IMR-90 (cell line): ENCODE measurements around the gene SLC25A17. TPM values are rescaled to one million over a fixed set of nuclear protein-coding genes. Genes with fewer than 3 reads are reported as not detected.

ENCODE experiments used
- ATAC-seq: fragments of 200-7000 bp; cut with Tn5 transposase; 2 replicates; pipeline ENCODE4 v1.9.1; 2020; ENCODE audit warnings: low read depth, mild to moderate bottlenecking, moderate library complexity
- BruUV-seq: library from RNA; stranded (reverse); fragments of 400-500 nt; replicated peaks from 2 replicates; lab custom pipeline; 2021; lab: Mats Ljungman, UMichigan
- CTCF ChIA-PET: fragments of 300-600 bp; formaldehyde crosslinking; extraction: SDS; loops from one replicate; lab custom pipeline; 2021; ENCODE audit warnings: antibody characterized with exemption; lab: Yijun Ruan, JAX
- POLR2A ChIA-PET: fragments of 300-600 bp; sonication (Branson Sonifier 250); formaldehyde crosslinking; loops from one replicate; lab custom pipeline; 2022; ENCODE audit warnings: antibody characterized with exemption; ENCODE audit not compliant: unreplicated experiment; lab: Charles Lee
- DNase-seq: peaks from one replicate; pipeline ENCODE4 v3.0.0; 2013
- H2AFZ ChIP-seq: replicated peaks from 2 replicates; pipeline ENCODE3; 2013; ENCODE audit warnings: low read length, mild to moderate bottlenecking; ENCODE audit not compliant: poor library complexity
- H2AK5ac ChIP-seq: 2 replicates; pipeline ENCODE4 v1.6.1; 2013; ENCODE audit warnings: low read depth, low read length, inconsistent platforms
- H2AK9ac ChIP-seq: replicated peaks from 2 replicates; pipeline ENCODE3; 2013; ENCODE audit warnings: mild to moderate bottlenecking, low read depth, low read length, moderate library complexity; ENCODE audit not compliant: poor library complexity
- H2BK120ac ChIP-seq: 2 replicates; pipeline ENCODE4 v1.6.1; 2013; ENCODE audit warnings: low read depth, low read length, inconsistent platforms
- H2BK15ac ChIP-seq: 3 replicates; pipeline ENCODE4 v1.6.1; 2013; ENCODE audit warnings: low read depth, low read length, inconsistent platforms
- H2BK20ac ChIP-seq: 2 replicates; pipeline ENCODE4 v1.6.1; 2013; ENCODE audit warnings: low read depth, mild to moderate bottlenecking, inconsistent platforms, low read length, moderate library complexity
- H2BK5ac ChIP-seq: 2 replicates; pipeline ENCODE4 v1.6.1; 2013; ENCODE audit warnings: mild to moderate bottlenecking, low read depth, low read length, inconsistent platforms; ENCODE audit not compliant: poor library complexity, severe bottlenecking
- H3K14ac ChIP-seq: replicated peaks from 2 replicates; pipeline ENCODE4 v1.6.1; 2013; ENCODE audit warnings: low read depth, low read length, inconsistent platforms
- H3K18ac ChIP-seq: 2 replicates; pipeline ENCODE4 v1.6.1; 2013; ENCODE audit warnings: low read depth, low read length, control low read depth
- H3K23ac ChIP-seq: 2 replicates; pipeline ENCODE4 v1.6.1; 2013; ENCODE audit warnings: low read depth, low read length, inconsistent platforms
- H3K27ac ChIP-seq: 2 replicates; pipeline ENCODE4 v1.5.1; 2013; ENCODE audit warnings: mild to moderate bottlenecking, control low read depth, low read length; ENCODE audit not compliant: insufficient read depth
- H3K27me3 ChIP-seq: 2 replicates; pipeline ENCODE4 v1.6.1; 2013; ENCODE audit warnings: low read length; ENCODE audit not compliant: control insufficient read depth, insufficient read depth
- H3K36me3 ChIP-seq: 2 replicates; pipeline ENCODE4 v1.6.1; 2013; ENCODE audit warnings: low read length, mixed read lengths; ENCODE audit not compliant: control insufficient read depth, insufficient read depth
- H3K4ac ChIP-seq: 2 replicates; pipeline ENCODE4 v1.6.1; 2013; ENCODE audit warnings: low read depth, low read length, inconsistent platforms
- H3K4me1 ChIP-seq: 2 replicates; pipeline ENCODE4 v1.6.1; 2013; ENCODE audit warnings: low read length, mixed read lengths; ENCODE audit not compliant: control insufficient read depth, insufficient read depth
- H3K4me2 ChIP-seq: 2 replicates; pipeline ENCODE4 v1.6.1; 2013; ENCODE audit warnings: low read depth, mild to moderate bottlenecking, control low read depth, low read length, moderate library complexity
- H3K4me3 ChIP-seq: 2 replicates; pipeline ENCODE4 v1.5.1; 2013; ENCODE audit warnings: low read depth, mild to moderate bottlenecking, control low read depth, low read length, moderate library complexity; ENCODE audit not compliant: insufficient read depth
- H3K56ac ChIP-seq: 2 replicates; pipeline ENCODE4 v1.6.1; 2013; ENCODE audit warnings: low read length, inconsistent platforms; ENCODE audit not compliant: insufficient read depth; ENCODE audit errors: extremely low read depth
- H3K79me1 ChIP-seq, 2 experiments: 2 replicates each; pipeline ENCODE4 v1.6.1; 2013; ENCODE audit warnings: low read length in 2 of 2, inconsistent platforms in 1 of 2, low read depth in 1 of 2
- H3K9ac ChIP-seq: 2 replicates; pipeline ENCODE4 v1.6.1; 2013; ENCODE audit warnings: low read depth, low read length, control low read depth
- H3K9me1 ChIP-seq: 2 replicates; pipeline ENCODE4 v1.6.1; 2013; ENCODE audit warnings: low read length, inconsistent platforms; ENCODE audit not compliant: insufficient read depth
- H3K9me3 ChIP-seq: 2 replicates; pipeline ENCODE4 v1.6.1; 2013; ENCODE audit warnings: low read length; ENCODE audit not compliant: control insufficient read depth, insufficient read depth
- H4K20me1 ChIP-seq: 2 replicates; pipeline ENCODE4 v1.6.1; 2013; ENCODE audit warnings: low read length, inconsistent platforms; ENCODE audit not compliant: insufficient read depth
- H4K5ac ChIP-seq: 2 replicates; pipeline ENCODE4 v1.6.1; 2013; ENCODE audit warnings: mild to moderate bottlenecking, low read depth, low read length, control low read depth
- H4K8ac ChIP-seq, 2 experiments: 2 replicates each; pipeline ENCODE4 v1.6.1; 2013; ENCODE audit warnings: low read depth in 2 of 2, low read length in 2 of 2, control low read depth in 1 of 2, inconsistent platforms in 1 of 2
- H4K91ac ChIP-seq: 2 replicates; pipeline ENCODE4 v1.6.1; 2013; ENCODE audit warnings: low read depth, low read length, inconsistent platforms; ENCODE audit not compliant: insufficient read depth
- CHD1 ChIP-seq: IDR thresholded peaks from 2 replicates; pipeline ENCODE4 v1.6.1; 2012; ENCODE audit warnings: low read depth, low read length, improper control_type of control experiment
- CTCF ChIP-seq: conservative IDR thresholded peaks from 2 replicates; pipeline ENCODE4 v1.5.1; 2012; ENCODE audit warnings: mild to moderate bottlenecking, low read depth, low read length, improper control_type of control experiment
- MAFK ChIP-seq: IDR thresholded peaks from 2 replicates; pipeline ENCODE4 v1.6.1; 2012; ENCODE audit warnings: low read depth, low read length, improper control_type of control experiment
- POLR2A ChIP-seq: IDR thresholded peaks from 2 replicates; pipeline ENCODE4 v1.6.1; 2012; ENCODE audit warnings: mild to moderate bottlenecking, low read depth, low read length
- dilution Hi-C: fragments of 300-500 bp; cut with HindIII; formaldehyde crosslinking; loops from one replicate; pipeline ENCODE4 v1.14.3; 2018; ENCODE audit warnings: low sequenced_read_pairs; ENCODE audit not compliant: unreplicated experiment
- in situ Hi-C: fragments of 300-500 bp; cut with MboI; formaldehyde crosslinking; loops from 3 replicates; pipeline ENCODE4 v1.14.3; 2019; ENCODE audit warnings: low sequenced_read_pairs, inconsistent platforms, mixed read lengths
- intact Hi-C: fragments of 100-400 bp; cut with micrococcal nuclease; formaldehyde crosslinking; loops from 2 replicates; pipeline ENCODE4 v1.10.0; 2022
- polyA plus RNA-seq, 3 experiments: library from polyadenylated mRNA; depleted of rRNA; stranded (reverse); fragments of >200 nt; gene quantifications; 2 replicates each; pipeline ENCODE4 v1.2.3, GENCODE V29; 2012; ENCODE audit warnings: low replicate concordance in 1 of 3
- total RNA-seq: library from RNA; depleted of rRNA; stranded (reverse); fragments of >200 nt; gene quantifications from 2 replicates; pipeline ENCODE4 v1.2.3, GENCODE V29; 2012
- TF ChIP-seq, protein P1 (sequence below): fragments of 150-350 bp; IDR thresholded peaks from 2 replicates; pipeline ENCODE4 v1.6.1; 2017; ENCODE audit warnings: mild to moderate bottlenecking, antibody characterized with exemption, low read length, low read depth

Gene SLC25A17
- total and polyA plus RNA-seq, 2 of the 4 experiments (the other 2 are of a cell fraction) = 19.6 to 36.0 TPM

GRCh38 chr22:40791241-40791640 is 27.9 kb downstream of the SLC25A17 start:
- Histone ChIP-seq H2AK9ac (no peak overlapping the region), H2BK5ac (no peak overlapping the region), H3K27ac (no peak overlapping the region), H4K5ac (no peak overlapping the region), H3K4me2 (no peak overlapping the region), H3K14ac (no peak overlapping the region), H2BK15ac (no peak overlapping the region), H3K9me1 (0 out of 2 replicates have a peak, but pooled peaks cover 3% of the 10 kb centered on the region), H3K79me1 (peaks cover 3% of the 10 kb centered on the region in 2 experiments; a peak in 2 of 4 replicates), H2BK20ac (no peak overlapping the region), H3K36me3 (peaks cover 3% of the 10 kb centered on the region; the same call in 1 of the 2 replicates), H3K18ac (no peak overlapping the region), H3K4me3 (no peak overlapping the region), H3K56ac (no peak overlapping the region), H3K23ac (no peak overlapping the region), H3K27me3 (no peaks in the 10 kb centered on the region), H3K9me3 (no peaks in the 10 kb centered on the region), H2AFZ (no peak overlapping the region), H3K4ac (no peak overlapping the region), H2BK120ac (no peak overlapping the region), H3K4me1 (no peaks in the 10 kb centered on the region; the same call in 1 of the 2 replicates), H4K20me1 (no peaks in the 10 kb centered on the region), H4K8ac (no peak overlapping the region), H4K91ac (no peak overlapping the region), H3K9ac (no peak overlapping the region), H2AK5ac (no peak overlapping the region)
- BruUV-seq = no TSS peak
- intact Hi-C loops = no loop called here
- POLR2A ChIA-PET = no interaction called here
- CTCF ChIA-PET = no interaction called here
- in situ Hi-C loops = no loop called here
- no peak for ATAC-seq
- TF ChIP-seq MAFK = no peak
- TF ChIP-seq, protein P1, sequence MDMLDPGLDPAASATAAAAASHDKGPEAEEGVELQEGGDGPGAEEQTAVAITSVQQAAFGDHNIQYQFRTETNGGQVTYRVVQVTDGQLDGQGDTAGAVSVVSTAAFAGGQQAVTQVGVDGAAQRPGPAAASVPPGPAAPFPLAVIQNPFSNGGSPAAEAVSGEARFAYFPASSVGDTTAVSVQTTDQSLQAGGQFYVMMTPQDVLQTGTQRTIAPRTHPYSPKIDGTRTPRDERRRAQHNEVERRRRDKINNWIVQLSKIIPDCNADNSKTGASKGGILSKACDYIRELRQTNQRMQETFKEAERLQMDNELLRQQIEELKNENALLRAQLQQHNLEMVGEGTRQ = no peak
- no peak for TF ChIP-seq POLR2A
- no peak for TF ChIP-seq CHD1
- no peak for TF ChIP-seq CTCF
- dilution Hi-C loops = no loop called here
- DNase-seq = no peak
